ENCODE results near the gene AP1M2. TPM values are rescaled to one million over a fixed set of nuclear protein-coding genes. Genes with fewer than 3 reads are reported as not detected.

AP1M2 gene
- total RNA-seq, 1 experiment from 2014 or later: 146 TPM

GRCh38 chr19:10603873-10604459, 16.9 kb upstream of the AP1M2 start:
- Histone ChIP-seq H3K23ac (ENCODE audit: insufficient read length, low read depth, low read length) (no peak overlapping the region), H3K4me1 (ENCODE audit: insufficient read depth, low read length) (no peaks in the 10 kb centered on the region), H3K79me2 (ENCODE audit: insufficient read depth, low read length) (no peaks in the 10 kb centered on the region; the same call in 1 of the 2 replicates), H2BK12ac (ENCODE audit: insufficient read length, low read depth, low read length) (no peak overlapping the region), H3K56ac (ENCODE audit: insufficient read length, low read depth, low read length) (no peak overlapping the region), H2AFZ (ENCODE audit: low read length) (no peak overlapping the region), H3K14ac (ENCODE audit: insufficient read depth, low read length) (no peak overlapping the region), H2BK5ac (ENCODE audit: insufficient read length, low read length) (no peak overlapping the region), H2AK5ac (ENCODE audit: insufficient read length, low read length) (no peak overlapping the region), H3K4me2 (ENCODE audit: insufficient read depth, insufficient read length, low read length) (peak overlapping the region; percentile 91), H3K4ac (ENCODE audit: low read depth, low read length) (no peak overlapping the region), H3K9ac (ENCODE audit: extremely low read depth, insufficient read length, low read length) (no peak overlapping the region), H3K27me3 (ENCODE audit: insufficient read depth, low read length) (no peaks in the 10 kb centered on the region), H4K91ac (ENCODE audit: insufficient read length, low read depth, low read length) (no peak overlapping the region), H3T11ph (ENCODE audit: low read length) (no peak overlapping the region), H2BK20ac (ENCODE audit: low read depth, low read length, poor library complexity, severe bottlenecking) (no peak overlapping the region), H2BK15ac (ENCODE audit: low read depth, low read length) (no peak overlapping the region), H2BK120ac (ENCODE audit: low read depth, low read length, poor library complexity, severe bottlenecking) (no peak overlapping the region), H3K79me1 (ENCODE audit: insufficient read depth, low read depth, low read length, poor library complexity, severe bottlenecking) (no peaks in the 10 kb centered on the region), H3K9me3 (ENCODE audit: control insufficient read depth, low read depth, low read length) (no peaks in the 10 kb centered on the region), H4K20me1 (ENCODE audit: control insufficient read depth, insufficient read depth, insufficient read length) (no peaks in the 10 kb centered on the region), H3K27ac (ENCODE audit: insufficient read length, low read depth, low read length) (no peak overlapping the region), H4K5ac (ENCODE audit: insufficient read length, low read depth, low read length) (no peak overlapping the region), H4K8ac (replicated peaks; ENCODE audit: insufficient read length, low read depth, low read length) (no peak overlapping the region), H3K23me2 (ENCODE audit: insufficient read length, low read depth, low read length, poor library complexity, severe bottlenecking) (peaks cover 11% of the 10 kb centered on the region), H3K18ac (ENCODE audit: insufficient read length, low read depth, low read length) (no peak overlapping the region)
- no peak for DNase-seq
- Mint-ChIP-seq H3K36me3 (ENCODE audit: insufficient read depth in 1 of 3, low read depth in 3 of 3) (no peaks in the 10 kb centered on the region; a peak in 1 of 7 replicates), H3K4me1 (peaks cover 16 to 18% of the 10 kb centered on the region in 2 experiments), H3K27me3 (ENCODE audit: low read depth) (peaks cover 6% of the 10 kb centered on the region), H3K9me3 (no peaks in the 10 kb centered on the region), H3K4me3 (peak overlapping the region; percentile 77 to 90), H3K27ac (peak overlapping the region in 1 of 3 experiments; percentile 53; a peak in 2 of 7 replicates)
- TF ChIP-seq, protein P1, sequence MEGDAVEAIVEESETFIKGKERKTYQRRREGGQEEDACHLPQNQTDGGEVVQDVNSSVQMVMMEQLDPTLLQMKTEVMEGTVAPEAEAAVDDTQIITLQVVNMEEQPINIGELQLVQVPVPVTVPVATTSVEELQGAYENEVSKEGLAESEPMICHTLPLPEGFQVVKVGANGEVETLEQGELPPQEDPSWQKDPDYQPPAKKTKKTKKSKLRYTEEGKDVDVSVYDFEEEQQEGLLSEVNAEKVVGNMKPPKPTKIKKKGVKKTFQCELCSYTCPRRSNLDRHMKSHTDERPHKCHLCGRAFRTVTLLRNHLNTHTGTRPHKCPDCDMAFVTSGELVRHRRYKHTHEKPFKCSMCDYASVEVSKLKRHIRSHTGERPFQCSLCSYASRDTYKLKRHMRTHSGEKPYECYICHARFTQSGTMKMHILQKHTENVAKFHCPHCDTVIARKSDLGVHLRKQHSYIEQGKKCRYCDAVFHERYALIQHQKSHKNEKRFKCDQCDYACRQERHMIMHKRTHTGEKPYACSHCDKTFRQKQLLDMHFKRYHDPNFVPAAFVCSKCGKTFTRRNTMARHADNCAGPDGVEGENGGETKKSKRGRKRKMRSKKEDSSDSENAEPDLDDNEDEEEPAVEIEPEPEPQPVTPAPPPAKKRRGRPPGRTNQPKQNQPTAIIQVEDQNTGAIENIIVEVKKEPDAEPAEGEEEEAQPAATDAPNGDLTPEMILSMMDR (conservative IDR thresholded peaks at IDR 0.05): no peak
- no CpG with 5 or more reads among the region's 9 CpGs for WGBS (ENCODE audit: extremely low coverage, insufficient read length, low lambda C conversion rate)

All from H9 (cell line).